H1 (cell line): ENCODE results near the gene MTERF2. TPM values are rescaled to one million over a fixed set of nuclear protein-coding genes. Genes with fewer than 3 reads are reported as not detected.

Experiments
- JUN ChIP-seq: IDR thresholded peaks from 2 replicates; pipeline ENCODE4 v1.6.1; 2011; ENCODE audit warnings: low read depth, mild to moderate bottlenecking, improper control_type of control experiment, low read length
- JUND ChIP-seq: IDR thresholded peaks from 2 replicates; pipeline ENCODE4 v1.6.1; 2011; ENCODE audit warnings: mild to moderate bottlenecking, improper control_type of control experiment, low read length
- SIX5 ChIP-seq: IDR thresholded peaks from 2 replicates; pipeline ENCODE4 v1.6.1; 2011; ENCODE audit warnings: mild to moderate bottlenecking, low read depth, low read length
- TAF1 ChIP-seq: IDR thresholded peaks from 2 replicates; pipeline ENCODE4 v1.6.1; 2011; ENCODE audit warnings: mild to moderate bottlenecking, low read depth, low read length
- polyA plus RNA-seq, 7 experiments: library from polyadenylated mRNA; depleted of rRNA in 3 of 7; stranded (reverse) in 5 of 7; unstranded in 2 of 7; fragments of >200 nt in 5 of 7; fragments of 200-250 nt in 2 of 7; gene quantifications; 1 replicate in 5 of 7; 2 replicates in 1 of 7; 4 replicates in 1 of 7; pipeline versions ENCODE4 v1.2.1 to v1.2.3, GENCODE V29; 2011 to 2013; ENCODE audit warnings: missing spikeins in 2 of 7, mixed read lengths in 2 of 7
- total RNA-seq: library from RNA; stranded (reverse); fragmentation: NEBNext Ultra II Directional; extraction: Animal tissue kit (Norgen Biotek cat#: 25700); gene quantifications from 2 replicates; pipeline ENCODE4 v1.2.1, GENCODE V29; 2021

The MTERF2 gene
- total and polyA plus RNA-seq, 2 of the 8 experiments (the other 6 are each of a cell fraction or from before 2014, with no cell fraction given), result 2.8 to 7.1 TPM

- TF ChIP-seq JUN (no peak), JUND (no peak), TAF1 (no peak), SIX5 (no peak)
These were observed 7.8 kb upstream of the MTERF2 start (continued) for GRCh38 chr12:106994579-106995220.
